Activated CD4-positive, alpha-beta T cell treated with anti-CD3 and anti-CD28 coated beads, Interleukin-2, amount 50 U/mL, for 16 hours (primary cell): ENCODE data around the gene UNC13A.
"Not testable (repeated sequence)": the region's sequence is repeated elsewhere in the genome, so short reads cannot be mapped to it uniquely, and the experiment has no call there.

ENCODE experiments used
- DNase-seq: peaks from one replicate; pipeline ENCODE4 v3.0.0-alpha.2; 2020

UNC13A gene

DNA sequence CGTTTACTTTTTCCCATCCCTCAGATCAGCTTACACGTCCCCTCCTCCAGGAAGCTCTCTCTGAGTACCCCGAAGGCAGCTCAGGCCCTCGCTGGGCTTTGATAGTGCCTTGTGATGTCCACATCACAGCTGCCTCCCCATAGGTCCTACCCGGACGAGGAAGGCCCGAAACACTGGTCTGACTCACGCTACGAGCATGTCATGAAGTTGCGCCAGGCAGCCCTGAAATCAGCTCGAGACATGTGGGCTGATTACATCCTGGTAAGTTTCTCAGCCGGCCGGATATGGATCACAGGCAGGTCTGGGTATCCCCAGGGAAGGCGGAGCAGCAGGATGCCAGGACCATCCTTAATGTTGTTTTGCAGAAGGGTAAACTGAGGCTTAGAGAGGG lies 128.0 kb downstream of the UNC13A start:
- DNase-seq, result no peak

DNA sequence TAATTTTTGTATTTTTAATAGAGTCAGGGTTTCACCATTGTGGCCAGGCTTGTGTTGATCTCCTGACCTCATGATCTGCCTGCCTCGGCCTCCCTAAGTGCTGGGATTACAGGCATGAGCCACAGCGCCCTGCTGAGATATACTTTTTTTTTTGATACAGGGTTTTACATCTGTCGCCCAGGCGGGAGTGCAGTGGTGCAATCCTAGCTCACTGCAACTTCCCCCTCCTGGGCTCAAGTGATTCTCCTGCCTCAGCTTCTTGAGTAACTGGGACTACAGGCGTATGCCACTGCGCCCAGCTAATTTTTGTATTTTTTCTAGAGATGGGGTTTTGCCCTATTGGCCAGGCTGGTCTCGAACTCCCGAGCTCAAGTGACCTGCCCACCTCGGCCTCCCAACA lies 130.7 kb downstream of the UNC13A start:
- DNase-seq, result no peak

DNA sequence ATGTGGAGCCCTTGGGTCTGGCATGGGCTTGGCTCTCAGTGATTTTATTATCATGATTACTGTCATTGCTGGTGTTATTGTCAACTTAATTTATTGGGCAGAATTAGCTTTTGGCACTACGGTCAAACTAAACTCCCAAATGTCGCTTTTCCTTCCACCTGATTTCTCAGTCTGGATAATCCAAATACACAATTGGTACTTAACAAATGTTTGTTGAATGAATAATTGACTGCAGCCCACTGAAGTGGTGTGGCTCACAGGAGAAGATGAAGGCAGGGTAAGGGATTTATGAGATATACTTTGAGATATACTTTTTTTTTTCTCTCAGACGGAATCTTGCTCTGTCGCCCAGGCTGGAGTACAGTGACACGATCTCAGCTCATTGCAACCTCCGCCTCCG lies 131.2 kb downstream of the UNC13A start:
- DNase-seq, result no peak

DNA sequence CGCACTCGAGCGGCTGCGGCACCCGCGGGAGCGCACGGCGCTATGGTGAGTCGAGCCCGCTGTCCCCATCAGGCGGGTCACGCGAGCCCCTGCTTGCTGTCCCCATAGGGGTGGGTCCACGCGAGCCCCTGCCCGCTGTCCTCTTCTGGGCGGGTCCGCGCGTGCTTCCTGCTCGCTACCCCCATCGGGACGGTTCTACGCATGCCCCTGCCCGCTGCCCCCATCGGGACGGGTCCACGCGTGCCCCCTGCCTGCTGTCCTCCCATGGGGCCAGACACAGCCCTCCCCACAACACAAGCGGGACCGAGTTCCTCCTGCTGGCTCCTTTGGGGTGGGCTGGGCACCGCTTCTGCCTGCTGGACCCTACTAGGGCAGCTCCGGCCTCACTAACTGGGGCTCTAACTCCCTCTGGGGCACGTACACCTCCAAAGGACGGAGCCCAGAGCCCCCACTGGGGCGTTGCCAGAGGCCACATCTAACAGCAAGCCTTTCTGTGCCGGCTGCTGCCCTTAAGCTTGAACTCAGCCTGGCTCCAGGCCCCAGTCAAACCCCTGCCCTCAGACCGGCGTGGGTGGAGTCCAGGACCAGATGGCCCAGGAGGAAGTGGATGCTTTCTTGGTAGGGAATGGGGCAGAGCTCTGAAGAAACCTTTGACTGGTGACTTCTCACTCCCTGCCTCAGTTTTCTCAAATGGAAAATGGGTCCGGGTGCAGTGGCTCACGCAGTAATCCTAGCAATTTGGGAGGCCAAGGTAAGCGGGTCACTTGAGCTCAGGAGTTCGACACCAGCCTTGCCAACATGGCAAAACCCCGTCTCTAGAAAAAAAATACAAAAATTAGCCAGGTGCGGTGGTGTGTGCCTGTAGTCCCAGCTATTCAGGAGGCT lies 132.0 kb downstream of the UNC13A start:
- DNase-seq, result peak; percentile 33

DNA sequence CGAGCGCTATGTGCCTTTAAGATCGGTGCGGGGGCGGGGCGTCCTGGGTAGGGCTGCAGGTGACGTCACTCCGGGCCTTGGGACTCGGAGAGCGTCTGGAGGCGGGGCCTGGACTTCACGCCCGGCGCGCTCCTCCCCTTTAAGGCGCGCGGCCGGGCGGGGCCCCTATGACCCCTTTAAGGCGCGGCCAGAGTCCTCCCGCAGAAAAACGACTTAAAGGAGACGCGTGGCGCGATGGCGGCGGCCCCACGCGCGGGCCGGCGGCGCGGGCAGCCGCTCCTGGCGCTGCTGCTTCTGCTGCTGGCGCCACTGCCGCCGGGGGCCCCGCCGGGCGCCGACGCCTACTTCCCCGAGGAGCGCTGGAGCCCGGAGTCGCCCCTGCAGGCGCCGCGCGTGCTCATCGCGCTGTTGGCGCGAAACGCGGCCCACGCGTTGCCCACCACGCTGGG lies 132.7 kb downstream of the UNC13A start, which contains the start of gene COLGALT1:
Gene COLGALT1 (plus strand): TSS at position 170 of the 449 bp plus-strand sequence. CDS start 65 bp downstream, at position 235.
- peak; percentile 98 for DNase-seq

DNA sequence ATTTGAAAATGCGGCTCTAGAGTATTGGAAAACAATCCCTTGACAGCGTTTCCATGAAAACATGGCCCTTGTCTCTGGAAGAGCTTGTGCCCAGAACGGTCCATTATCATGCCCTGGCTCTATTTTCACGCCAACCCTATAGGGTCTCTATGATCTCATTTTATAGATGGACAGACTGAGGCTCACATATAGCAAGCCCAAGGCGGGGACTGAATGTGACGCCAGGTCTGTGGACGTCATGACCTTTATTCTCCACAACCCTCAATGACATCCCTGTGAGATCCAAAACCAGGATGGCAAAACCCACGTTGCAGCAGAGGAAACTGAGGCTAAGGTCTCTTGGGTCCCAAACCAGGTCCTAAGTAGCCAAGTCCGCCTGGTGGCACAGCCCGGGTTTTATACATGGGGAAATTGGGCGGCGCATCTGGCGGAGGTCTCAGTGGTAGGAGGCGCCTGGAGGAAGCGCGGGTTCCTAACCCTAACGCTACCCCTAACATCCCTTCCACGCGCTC lies 133.1 kb downstream of the UNC13A start:
- DNase-seq, result no peak

DNA sequence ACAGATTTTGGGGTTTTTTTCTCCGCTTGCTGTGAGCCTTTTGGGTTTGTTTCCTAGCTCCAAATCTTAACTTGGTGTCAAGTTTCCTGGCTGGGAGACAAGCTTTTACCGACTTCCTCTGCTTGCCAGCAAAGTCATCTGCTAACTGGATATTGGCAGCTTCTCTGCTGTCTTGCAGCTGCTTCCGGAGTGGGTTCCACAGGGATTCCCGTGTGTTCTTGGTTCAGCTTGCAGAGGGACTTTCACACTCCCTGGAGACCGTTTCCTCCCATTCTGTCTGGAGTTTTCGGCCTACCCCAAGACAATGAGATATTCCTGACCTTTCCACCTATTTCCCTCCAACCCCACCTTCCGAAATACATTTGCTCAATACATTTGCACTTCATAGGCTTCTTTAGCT lies 134.9 kb downstream of the UNC13A start:
- DNase-seq, result no peak

DNA sequence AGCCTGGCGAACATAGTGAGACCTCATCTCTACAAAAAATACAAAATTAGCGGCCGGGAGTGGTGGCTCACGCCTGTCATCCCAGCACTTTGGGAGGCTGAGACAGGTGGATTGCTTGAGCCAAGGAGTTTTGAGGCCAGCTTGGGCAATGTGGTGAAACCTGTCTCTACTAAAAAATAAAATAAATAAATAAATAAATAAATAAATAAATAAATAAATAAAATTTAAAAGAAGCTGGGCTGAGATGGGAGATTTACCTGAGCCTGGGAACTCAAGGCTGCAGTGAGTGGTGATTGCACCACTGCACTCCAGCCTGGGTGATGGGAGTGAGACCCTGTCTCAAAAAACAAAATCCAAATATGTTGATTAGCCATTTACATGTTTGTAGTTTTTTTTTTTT lies 135.4 kb downstream of the UNC13A start:
- DNase-seq, result not testable (repeated sequence)
